CD14-positive monocyte (primary cell): ENCODE results near the gene SMG1. TPM values are rescaled to one million over a fixed set of nuclear protein-coding genes. Genes with fewer than 3 reads are reported as not detected.
A peak's percentile ranks its signal among the peaks of the same experiment; 100 is the strongest.
"Not testable (repeated sequence)": the region's sequence is repeated elsewhere in the genome, so short reads cannot be mapped to it uniquely, and the experiment has no call there.

Source experiments
- DNase-seq, 3 donors: peaks; one replicate each; pipeline ENCODE4 v3.0.0-alpha.2; 2011 to 2022
- H2AFZ ChIP-seq: 2 replicates; pipeline ENCODE4 v1.6.0; 2012; ENCODE audit warnings: mild to moderate bottlenecking, low read depth, low read length, inconsistent platforms; ENCODE audit not compliant: insufficient read depth, poor library complexity, severe bottlenecking
- H3K27ac ChIP-seq, 2 donors: 1 replicate in 1 of 2; 2 replicates in 1 of 2; pipeline ENCODE4 v1.5.1; 2012 to 2013; ENCODE audit warnings: low read length in 2 of 2, control low read depth in 1 of 2, inconsistent platforms in 1 of 2, low read depth in 1 of 2, mild to moderate bottlenecking in 1 of 2
- H3K27me3 ChIP-seq, 2 donors: one replicate each; pipeline versions ENCODE4 v1.6.0 to v1.6.1; 2011 to 2013; ENCODE audit warnings: low read length in 2 of 2; ENCODE audit not compliant: control insufficient read depth in 2 of 2, insufficient read depth in 2 of 2
- H3K36me3 ChIP-seq, 2 donors: replicated peaks in 1 of 2; 1 replicate in 1 of 2; 2 replicates in 1 of 2; pipeline versions ENCODE4 v1.5.1 to v1.6.1; 2012 to 2013; ENCODE audit warnings: low read length in 2 of 2, control low read depth in 1 of 2, inconsistent platforms in 1 of 2, mild to moderate bottlenecking in 1 of 2; ENCODE audit not compliant: insufficient read depth in 2 of 2, control insufficient read depth in 1 of 2
- H3K4me1 ChIP-seq, 2 donors: 1 replicate in 1 of 2; 2 replicates in 1 of 2; pipeline versions ENCODE4 v1.5.1 to v1.6.1; 2012 to 2013; ENCODE audit warnings: low read length in 2 of 2, control low read depth in 1 of 2, inconsistent platforms in 1 of 2, mild to moderate bottlenecking in 1 of 2, moderate library complexity in 1 of 2; ENCODE audit not compliant: insufficient read depth in 2 of 2, control insufficient read depth in 1 of 2
- H3K4me2 ChIP-seq: replicated peaks from 2 replicates; pipeline ENCODE3; 2012; ENCODE audit warnings: low read length, moderate library complexity, mild to moderate bottlenecking; ENCODE audit not compliant: poor library complexity, severe bottlenecking; ENCODE audit errors: extremely low read depth
- H3K4me3 ChIP-seq, 3 experiments: fragments of 200-600 bp in 1 of 3; sonication (generic) in 1 of 3; replicated peaks in 1 of 3; 1 replicate in 2 of 3; 2 replicates in 1 of 3; pipeline ENCODE4 v1.5.1; 2011 to 2013; ENCODE audit warnings: low read length in 3 of 3, mild to moderate bottlenecking in 3 of 3, control low read depth in 2 of 3, low read depth in 2 of 3, inconsistent platforms in 1 of 3, moderate library complexity in 1 of 3
- H3K79me2 ChIP-seq: 2 replicates; pipeline ENCODE4 v1.6.0; 2012; ENCODE audit warnings: mild to moderate bottlenecking, control low read depth, inconsistent platforms, low read length, moderate library complexity; ENCODE audit not compliant: insufficient read depth
- H3K9ac ChIP-seq: 2 replicates; pipeline ENCODE4 v1.6.0; 2017; ENCODE audit warnings: low read length, mild to moderate bottlenecking; ENCODE audit not compliant: insufficient read depth, poor library complexity, severe bottlenecking
- H3K9me3 ChIP-seq, 2 donors: replicated peaks in 1 of 2; 1 replicate in 1 of 2; 2 replicates in 1 of 2; pipeline versions ENCODE4 v1.5.1 to v1.6.1; 2012 to 2013; ENCODE audit warnings: low read length in 2 of 2, control low read depth in 1 of 2; ENCODE audit not compliant: control insufficient read depth in 1 of 2, insufficient read depth in 1 of 2
- H4K20me1 ChIP-seq: 2 replicates; pipeline ENCODE4 v1.6.0; 2012; ENCODE audit warnings: mild to moderate bottlenecking, low read length, control low read depth, moderate library complexity; ENCODE audit not compliant: insufficient read depth
- H3K27ac Mint-ChIP-seq, 7 donors: one replicate each; pipeline ENCODE4 v1.8.0; 2020; ENCODE audit warnings: mild to moderate bottlenecking in 7 of 7, mixed read lengths in 7 of 7, moderate library complexity in 6 of 7, inconsistent platforms in 2 of 7
- H3K27me3 Mint-ChIP-seq, 3 donors: one replicate each; pipeline ENCODE4 v1.8.0; 2021 to 2022; ENCODE audit warnings: low read depth in 3 of 3, mild to moderate bottlenecking in 3 of 3, mixed read lengths in 3 of 3, moderate library complexity in 3 of 3, inconsistent platforms in 1 of 3
- H3K36me3 Mint-ChIP-seq, 2 donors: one replicate each; pipeline ENCODE4 v1.8.0; 2020; ENCODE audit warnings: mixed read lengths in 2 of 2, inconsistent platforms in 1 of 2, mild to moderate bottlenecking in 1 of 2
- H3K4me1 Mint-ChIP-seq: one replicate; pipeline ENCODE4 v1.8.0; 2020; ENCODE audit warnings: mild to moderate bottlenecking, mixed read lengths
- H3K4me3 Mint-ChIP-seq, 2 donors: one replicate each; pipeline ENCODE4 v1.8.0; 2020; ENCODE audit warnings: mild to moderate bottlenecking in 2 of 2, mixed read lengths in 2 of 2, moderate library complexity in 1 of 2
- H3K9me3 Mint-ChIP-seq, 7 donors: one replicate each; pipeline ENCODE4 v1.8.0; 2020 to 2022; ENCODE audit warnings: mixed read lengths in 7 of 7, mild to moderate bottlenecking in 6 of 7, moderate library complexity in 6 of 7, inconsistent platforms in 2 of 7
- CTCF ChIP-seq: fragments of 200-600 bp; IDR thresholded peaks from one replicate; pipeline ENCODE4 v1.8.0; 2022; ENCODE audit warnings: antibody characterized with exemption, mild to moderate bottlenecking
- WGBS: methylation state at CpG from one replicate; pipeline ENCODE4 v1.1.5; 2013; ENCODE audit warnings: missing lambda C conversion rate; ENCODE audit not compliant: insufficient coverage; 5-methylcytosine and 5-hydroxymethylcytosine counted together
- intact Hi-C, 2 donors: fragments of 100-400 bp; cut with micrococcal nuclease; formaldehyde crosslinking; loops; one replicate each; pipeline versions ENCODE4 v1.15.0 to v1.15.1; 2023
- polyA minus RNA-seq: library from RNA; depleted of rRNA, polyadenylated mRNA; stranded (reverse); fragments of >200 nt; gene quantifications from 2 replicates; pipeline ENCODE4 v1.2.3, GENCODE V29; 2012
- polyA plus RNA-seq, 3 donors: library from polyadenylated mRNA; depleted of rRNA in 1 of 3; unstranded in 2 of 3; stranded (reverse) in 1 of 3; fragments of 300-500 nt in 2 of 3; fragments of >200 nt in 1 of 3; fragmentation: Illumina TruSeq in 2 of 3; gene quantifications; 1 replicate in 2 of 3; 2 replicates in 1 of 3; pipeline ENCODE4 v1.2.3, GENCODE V29; 2012 to 2021
- total RNA-seq, 12 experiments: library from RNA in 1 of 12; stranded (reverse) in 1 of 12; fragments of 120-200 nt in 1 of 12; gene quantifications; one replicate each; pipeline ENCODE4 v1.2.4 and lab custom pipeline; 2013 to 2026; ENCODE audit warnings: mixed read lengths in 6 of 12, inconsistent platforms in 1 of 12

Gene SMG1
- 48.3 TPM for total RNA-seq (2013)
- polyA plus RNA-seq (10 to 100 TPM in 1 of 3 donors, 1 to 10 TPM in 2; 2.4 to 31.8 (median 7.1) TPM), polyA minus RNA-seq (52.2 and 59.4 TPM in 2 replicates), total RNA-seq (lab: John Stamatoyannopoulos, UW) (272 to 580 (median 324) reads per million in 11 experiments)

- WGBS: 0% methylated on average over 83 of the region's 104 CpGs
- Histone ChIP-seq H4K20me1 (peaks cover 43% of the 10 kb centered on the region), H3K79me2 (peaks cover 43% of the 10 kb centered on the region), H3K4me1 (peaks cover 13 to 16% of the 10 kb centered on the region in 2 donors), H3K4me2 (peak within 1 kb of the TSS; percentile 62), H3K9ac (peak within 1 kb of the TSS; percentile 74), H3K27ac (peak within 1 kb of the TSS; percentile 80 to 89), H2AFZ (peak within 1 kb of the TSS; percentile 77), H3K4me3 (peak within 1 kb of the TSS; percentile 69 to 91 (median 78))
- H3K9me3 ChIP-seq, H3K36me3 ChIP-seq, H3K27me3 ChIP-seq, H3K27me3 Mint-ChIP-seq, H3K9me3 Mint-ChIP-seq, H3K36me3 Mint-ChIP-seq: not testable (repeated sequence)
- intact Hi-C loops: loop anchor here (5.0 to 10.0 kb wide), 2 partner anchors 124 to 629 kb away; partner anchors contain the start of genes ARL6IP1 (in 2 of the 2) and VPS35L (in 1 of the 2)
- H3K4me3 Mint-ChIP-seq: peak within 1 kb of the TSS; percentile 85 to 96
- H3K27ac Mint-ChIP-seq: peak within 1 kb of the TSS; percentile 91 to 96 (median 94)
- H3K4me1 Mint-ChIP-seq: peaks cover 32% of the 10 kb centered on the region
- peak; percentile 88 to 100 (median 94) for DNase-seq
Observed at GRCh38 chr16:18925986-18926865, at the start of gene SMG1. Gene SMG1 (minus strand): TSS chr16:18926408. CDS start chr16:18926041, 367 bp downstream.

DNA sequence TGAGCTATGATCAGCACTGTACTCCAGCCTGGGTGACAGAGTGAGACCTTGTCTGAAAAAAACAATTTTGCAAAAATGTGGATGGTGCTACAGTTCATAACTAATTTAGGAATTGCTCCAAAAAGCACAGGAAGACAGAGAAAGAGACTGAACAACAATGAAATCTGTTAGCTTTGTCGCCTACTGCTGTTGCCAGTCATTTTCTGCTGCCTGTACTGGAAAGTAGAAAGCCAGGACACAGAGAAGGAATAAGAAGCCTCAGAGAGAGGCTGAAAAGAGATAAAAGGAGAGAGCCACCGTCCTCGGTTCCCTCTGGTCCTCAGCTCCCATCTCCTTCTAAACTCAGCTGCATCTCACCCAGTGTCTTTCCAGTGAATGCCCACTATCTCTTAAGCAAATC is 48.9 kb upstream of the SMG1 start:
- Histone ChIP-seq H3K27me3 (no peaks in the 10 kb centered on the region), H3K9ac (no peak overlapping the region), H3K4me3 (no peak overlapping the region), H2AFZ (no peak overlapping the region), H3K9me3 (no peaks in the 10 kb centered on the region), H3K79me2 (no peaks in the 10 kb centered on the region), H3K4me2 (no peak overlapping the region), H3K27ac (no peak overlapping the region), H4K20me1 (no peaks in the 10 kb centered on the region), H3K36me3 (no peaks in the 10 kb centered on the region), H3K4me1 (no peaks in the 10 kb centered on the region)
- intact Hi-C loops: loop anchor here in 1 of 2 donors (10.0 kb wide), 1 partner anchor 100 kb away; no protein-coding TSS in a partner anchor
- Mint-ChIP-seq H3K36me3 (no peaks in the 10 kb centered on the region), H3K4me1 (no peaks in the 10 kb centered on the region), H3K4me3 (no peak overlapping the region), H3K27ac (no peak overlapping the region), H3K27me3 (peaks cover 4 to 12% (median 7%) of the 10 kb centered on the region in 3 donors), H3K9me3 (no peaks in the 10 kb centered on the region)
- DNase-seq: no peak
- WGBS: 100% methylated on average over 1 of the region's 3 CpGs
- no peak for TF ChIP-seq CTCF
